GM18502 (cell line): ENCODE results near the gene DIPK1B.

Source experiments
- ATAC-seq: cut with Tn5 transposase; IDR thresholded peaks from one replicate; pipeline ENCODE4 v1.9.1; 2021; ENCODE audit warnings: mild to moderate bottlenecking; ENCODE audit not compliant: unreplicated experiment, poor library complexity

Gene DIPK1B

DNA sequence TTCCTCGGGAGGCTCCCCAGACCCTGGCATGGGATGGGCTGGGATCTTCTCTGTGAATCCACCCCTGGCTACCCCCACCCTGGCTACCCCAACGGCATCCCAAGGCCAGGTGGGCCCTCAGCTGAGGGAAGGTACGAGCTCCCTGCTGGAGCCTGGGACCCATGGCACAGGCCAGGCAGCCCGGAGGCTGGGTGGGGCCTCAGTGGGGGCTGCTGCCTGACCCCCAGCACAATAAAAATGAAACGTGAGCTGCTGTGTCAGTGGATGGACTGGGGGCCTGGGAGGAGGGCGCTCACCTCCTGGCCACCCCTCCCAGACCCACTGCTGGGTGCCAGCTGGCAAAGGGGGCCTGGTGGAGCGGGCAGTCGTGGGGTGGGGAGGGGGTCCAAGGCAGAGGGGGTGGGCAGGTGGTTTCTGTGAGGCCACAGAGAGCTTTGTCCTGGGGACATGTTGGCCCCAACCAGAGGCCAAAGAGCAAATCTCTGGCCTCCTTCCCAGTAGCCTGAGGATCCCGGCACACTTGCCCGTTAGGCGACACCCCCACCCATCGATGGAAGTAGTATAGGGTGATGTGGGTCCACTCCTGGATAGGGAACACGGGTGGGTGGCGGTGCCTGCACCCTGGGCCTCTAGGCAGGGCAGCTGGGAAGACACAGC is 39.8 kb upstream of the DIPK1B start:
- no peak for ATAC-seq

DNA sequence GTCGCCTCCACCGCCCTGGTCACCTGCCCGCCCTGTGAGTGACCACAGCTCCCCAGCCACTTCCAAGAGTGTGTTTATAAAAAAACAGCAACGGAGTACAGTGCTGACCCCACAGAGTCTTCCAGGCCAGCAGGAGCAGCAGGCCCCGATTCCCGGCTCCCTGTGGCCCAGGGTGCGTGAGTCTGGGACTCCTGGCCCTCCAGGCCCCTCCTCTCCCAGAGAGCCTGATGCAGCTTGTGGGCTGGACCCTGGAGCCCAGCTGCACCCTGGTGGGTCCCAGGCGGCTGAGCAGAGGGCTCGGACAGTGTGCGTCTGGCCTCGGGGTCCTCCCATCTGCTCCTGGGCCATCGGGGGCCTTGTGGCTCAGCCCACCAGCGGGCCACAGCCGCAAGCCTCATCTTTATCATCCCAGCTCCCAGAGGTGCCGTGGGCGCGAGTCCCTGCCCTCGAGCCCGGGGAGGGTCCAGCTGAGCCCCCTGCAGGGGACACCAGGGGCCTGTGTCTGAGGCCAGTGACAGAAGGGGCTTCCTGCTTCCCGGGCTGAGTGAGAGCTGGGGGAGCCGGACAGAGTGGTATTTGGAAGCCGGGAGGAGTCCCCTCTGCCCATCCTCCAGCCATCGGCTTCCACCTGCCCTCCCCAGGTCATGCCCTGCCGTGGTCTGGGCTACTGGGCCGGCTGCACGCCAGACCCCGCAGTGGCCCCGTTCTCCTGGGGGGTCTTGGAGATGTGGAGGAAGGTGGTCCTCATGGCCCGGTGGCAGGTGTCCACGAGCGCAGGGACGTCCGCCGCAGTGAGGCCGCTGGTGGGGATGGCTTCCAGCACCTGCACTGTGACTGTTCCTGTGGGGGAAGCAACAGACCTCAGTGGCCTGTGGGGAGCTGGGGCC is 39.0 kb upstream of the DIPK1B start:
- ATAC-seq: no peak

DNA sequence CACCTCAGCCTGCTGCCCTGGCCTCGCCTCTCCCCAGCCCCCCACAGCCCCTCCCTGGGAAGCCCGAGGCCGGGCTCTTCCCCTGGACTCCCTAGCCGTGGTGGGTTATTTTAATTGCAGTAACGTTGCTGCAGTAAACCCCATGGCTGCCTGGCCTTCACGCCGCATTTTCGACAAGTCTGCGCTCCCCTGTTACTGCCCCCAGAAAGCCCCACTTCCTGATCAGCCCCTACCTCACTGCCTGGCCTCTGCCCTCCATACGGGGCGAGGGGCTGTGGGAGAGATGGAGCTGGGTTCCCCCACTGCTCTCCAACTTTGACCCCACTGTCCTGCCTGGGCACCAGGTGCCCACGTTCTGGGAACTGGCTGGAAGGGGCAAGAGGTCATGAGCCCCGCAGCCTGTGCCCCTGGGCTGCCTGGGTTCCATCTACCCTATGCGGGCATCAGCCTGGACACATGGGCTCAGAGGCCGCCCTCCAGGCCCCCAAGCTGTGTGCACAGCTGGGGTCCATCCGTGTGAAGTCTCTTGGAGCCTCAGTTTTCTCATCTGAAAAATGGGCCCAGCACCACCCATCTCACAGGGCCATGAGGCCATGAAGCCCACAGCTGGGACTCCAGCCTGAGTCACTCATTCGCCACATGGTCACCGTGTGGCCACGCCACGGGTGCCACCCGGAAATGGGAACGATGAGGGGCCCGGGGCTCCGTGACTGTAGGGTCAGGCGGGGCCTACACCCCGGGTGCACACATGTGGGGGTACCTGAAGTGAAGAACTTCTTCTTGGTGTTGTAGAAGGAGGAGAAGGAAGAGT is 38.2 kb upstream of the DIPK1B start:
- ATAC-seq: no peak

DNA sequence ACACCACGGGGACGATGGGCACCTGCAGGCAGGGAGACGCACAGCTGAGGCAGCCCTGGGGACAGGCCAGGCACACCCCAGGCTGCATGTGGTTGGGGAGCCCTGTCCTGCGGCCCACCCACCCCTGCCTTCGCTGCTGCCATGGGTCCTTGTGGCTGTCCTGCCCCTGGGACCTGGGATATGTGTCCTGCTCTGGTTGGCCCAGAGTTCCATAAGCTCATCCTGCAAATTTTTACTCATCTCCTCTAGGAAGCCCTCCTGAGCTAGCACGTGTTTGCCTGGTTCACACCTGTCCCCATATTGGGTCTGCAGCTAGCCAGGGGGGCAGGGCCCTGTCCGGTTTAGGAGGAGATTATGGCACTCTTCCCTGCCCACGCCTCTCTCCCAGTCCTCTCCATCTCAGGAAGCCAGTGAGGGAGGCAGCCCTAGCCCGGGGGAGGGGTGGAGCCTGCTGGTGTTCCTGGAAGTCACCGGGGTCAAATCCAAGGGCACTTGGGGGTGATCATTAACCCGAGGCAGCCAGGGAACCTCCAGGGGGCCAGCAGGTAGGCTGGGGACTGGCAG is 37.5 kb upstream of the DIPK1B start:
- ATAC-seq: no peak

DNA sequence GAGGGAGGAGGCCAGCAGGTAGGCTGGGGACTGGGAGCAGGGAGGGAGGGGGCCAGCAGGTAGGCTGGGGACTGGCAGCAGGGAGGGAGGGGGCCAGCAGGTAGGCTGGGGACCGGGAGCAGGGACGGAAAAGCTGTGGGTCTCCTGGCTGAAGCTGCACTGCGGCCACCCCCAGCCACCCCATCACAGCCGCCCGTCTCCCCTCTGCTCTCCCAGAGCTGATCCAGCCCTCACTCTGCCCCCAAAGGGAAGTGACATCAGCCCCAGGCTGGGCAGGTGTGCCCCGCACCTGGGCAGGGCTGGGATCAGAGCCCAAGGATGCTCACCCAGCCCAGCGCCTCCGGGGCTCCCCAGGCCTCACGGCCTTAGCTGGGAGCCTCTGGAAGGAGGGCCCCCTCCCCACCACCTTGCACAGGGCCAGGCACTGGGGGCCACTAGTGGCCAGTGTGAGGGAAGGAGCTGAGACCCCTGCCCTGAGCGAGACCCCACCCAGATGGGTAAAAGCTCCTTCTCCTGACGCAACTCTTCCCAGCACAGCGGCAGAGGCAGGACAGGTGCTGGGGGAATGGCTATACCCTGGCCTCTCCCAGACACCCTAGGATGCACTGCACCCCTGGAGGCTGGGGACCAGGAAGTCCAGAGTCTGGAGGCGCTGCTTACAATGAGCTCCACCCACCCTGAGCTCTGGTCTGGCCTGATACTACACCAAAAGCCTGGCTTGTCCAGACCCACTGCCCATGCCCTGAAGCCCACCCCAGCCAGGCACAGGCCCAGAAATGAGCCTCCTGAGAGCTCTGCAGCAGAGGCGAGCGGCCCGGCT is 36.7 kb upstream of the DIPK1B start:
- no peak for ATAC-seq

DNA sequence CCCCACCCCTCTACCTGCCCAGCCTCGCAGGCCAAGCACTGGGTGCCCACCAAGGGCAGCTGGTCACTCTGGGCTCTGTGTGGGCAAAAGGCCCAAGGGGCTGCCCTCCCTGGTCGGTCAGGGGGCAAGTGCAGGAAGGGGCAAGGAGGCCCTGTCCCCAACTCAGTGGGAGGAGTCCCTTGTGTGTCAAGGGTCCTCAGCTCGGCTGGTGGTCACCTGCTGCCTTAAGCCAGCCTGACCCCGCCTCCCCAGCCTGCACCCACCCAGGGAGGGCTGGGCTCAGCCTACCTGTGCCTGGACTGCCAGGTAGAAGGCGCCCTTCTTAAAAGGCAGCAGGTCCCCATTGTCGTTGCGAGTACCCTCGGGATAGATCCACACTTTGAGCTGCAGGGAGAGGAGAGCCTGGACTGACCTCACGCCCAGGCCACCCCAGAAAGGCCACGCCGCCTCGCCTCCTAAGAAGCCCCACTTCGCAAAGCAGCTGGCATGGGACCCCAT is 36.0 kb upstream of the DIPK1B start:
- no peak for ATAC-seq

DNA sequence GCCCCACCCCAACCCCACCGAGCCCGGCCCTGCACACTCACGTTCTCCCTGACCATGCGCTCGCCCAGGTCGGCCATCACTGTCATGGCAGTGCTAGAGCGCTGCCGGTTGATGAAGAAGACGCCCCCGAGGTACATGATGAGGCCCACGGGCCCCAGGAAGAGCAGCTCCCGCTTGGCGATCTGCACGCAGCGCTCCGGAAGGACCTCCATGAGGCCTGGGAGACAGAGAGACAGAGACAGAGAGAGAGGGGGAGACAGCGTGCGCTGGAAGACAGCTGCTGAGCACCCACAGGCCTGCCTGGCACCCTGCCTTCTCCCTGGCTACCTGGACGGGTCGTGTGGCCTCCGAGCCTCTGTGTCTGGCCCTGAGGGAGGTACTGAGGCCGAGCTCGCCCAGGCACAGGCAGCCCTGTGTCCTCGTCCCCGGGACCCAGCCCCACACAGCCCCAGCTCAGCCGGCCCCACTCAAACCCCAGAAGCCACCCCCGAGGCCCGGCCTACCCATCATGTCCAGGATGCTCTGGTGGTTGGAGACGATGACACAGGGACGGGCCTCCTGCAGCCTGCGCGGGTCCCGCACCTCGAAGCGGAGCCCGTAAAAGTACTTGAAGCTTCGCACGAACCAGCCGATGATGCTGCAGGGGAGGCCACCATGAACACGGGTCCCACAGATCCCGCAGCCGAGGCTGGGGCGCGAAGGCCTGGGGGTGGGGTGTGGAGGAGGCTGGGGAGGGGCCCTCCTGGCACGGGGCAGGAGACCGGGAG is 35.3 kb upstream of the DIPK1B start:
- no peak for ATAC-seq

DNA sequence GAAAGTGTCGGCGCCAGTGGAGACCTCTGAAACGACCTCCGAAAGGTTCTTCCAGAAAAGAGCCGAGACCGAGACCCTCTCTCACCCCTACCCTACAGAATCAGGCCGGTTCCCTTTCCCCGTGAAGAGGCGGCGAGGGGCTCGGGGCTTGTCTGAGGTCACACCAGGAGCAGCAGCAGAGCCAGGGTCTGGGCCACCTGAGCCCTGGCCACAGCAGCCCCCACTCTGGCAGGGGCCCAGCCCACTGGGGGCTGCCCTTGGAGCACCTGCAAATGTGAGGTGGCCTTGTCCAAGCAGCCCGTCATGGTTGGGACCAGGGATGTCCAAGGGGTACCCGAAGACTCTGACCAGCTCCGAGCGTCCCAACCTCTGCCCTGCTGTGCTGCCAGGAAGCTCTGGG is 34.3 kb upstream of the DIPK1B start:
- no peak for ATAC-seq

DNA sequence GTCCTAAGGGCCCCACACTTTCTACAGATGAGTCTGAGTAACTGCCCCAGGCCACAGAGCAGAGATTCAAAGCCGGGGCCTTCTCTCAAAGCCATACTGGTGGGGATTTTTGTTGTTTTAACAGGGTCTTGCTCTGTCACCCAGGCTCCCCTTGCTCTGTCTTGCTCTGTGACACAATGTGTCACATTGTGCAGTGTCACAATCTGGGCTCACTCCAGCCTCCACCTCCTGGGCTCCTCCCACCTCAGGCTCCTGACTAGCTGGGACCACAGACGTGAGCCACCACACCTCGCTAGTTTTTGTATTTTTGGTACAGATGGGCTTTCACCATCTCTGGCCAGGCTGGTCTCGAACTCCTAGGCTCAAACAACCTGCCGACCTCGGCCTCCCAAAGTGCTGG is 33.7 kb upstream of the DIPK1B start:
- no peak for ATAC-seq

DNA sequence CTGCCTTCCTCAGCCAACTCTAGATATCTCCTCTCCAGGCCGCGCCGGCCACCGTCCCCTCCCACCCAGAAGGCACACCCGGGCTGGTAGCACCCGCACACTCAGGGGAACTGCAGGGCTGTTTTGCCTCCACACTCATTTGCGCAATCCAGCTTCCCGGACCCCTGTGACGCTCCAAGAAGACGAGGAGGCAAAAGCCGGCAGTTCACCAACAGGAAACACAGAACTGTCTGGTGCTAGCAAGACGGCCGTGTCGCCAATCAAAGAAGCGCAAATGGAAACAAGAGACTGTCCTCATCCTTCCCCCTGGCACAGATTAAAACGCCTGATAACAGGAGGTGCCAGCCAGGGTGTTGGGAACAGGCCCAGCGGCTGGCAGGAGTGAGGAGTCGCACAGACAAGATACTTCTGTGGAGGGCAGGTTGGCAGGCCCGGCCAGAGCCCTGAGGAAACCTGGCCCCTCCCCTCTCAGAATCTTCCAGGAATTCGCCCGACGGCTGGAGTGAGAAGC is 32.9 kb upstream of the DIPK1B start:
- ATAC-seq: no peak

DNA sequence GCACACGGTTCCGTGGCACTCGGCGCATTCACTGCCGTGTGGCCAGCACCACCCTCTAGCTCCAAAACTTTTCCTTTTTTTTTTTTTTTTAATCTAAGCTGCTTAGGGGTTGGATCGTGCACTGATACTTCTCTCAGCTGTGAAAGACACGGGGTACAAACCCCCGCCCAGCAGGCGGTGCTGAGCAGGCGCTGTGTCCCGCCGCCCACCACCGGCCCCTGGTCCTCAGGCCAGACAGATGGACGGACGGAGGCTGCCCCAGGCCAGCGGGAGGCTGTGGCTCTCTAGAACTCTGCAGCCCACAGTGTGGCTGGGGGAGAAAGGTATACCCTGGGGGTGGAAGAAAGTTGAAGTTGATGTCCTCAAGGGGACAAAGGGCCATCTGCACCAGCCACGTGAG is 31.3 kb upstream of the DIPK1B start:
- no peak for ATAC-seq

DNA sequence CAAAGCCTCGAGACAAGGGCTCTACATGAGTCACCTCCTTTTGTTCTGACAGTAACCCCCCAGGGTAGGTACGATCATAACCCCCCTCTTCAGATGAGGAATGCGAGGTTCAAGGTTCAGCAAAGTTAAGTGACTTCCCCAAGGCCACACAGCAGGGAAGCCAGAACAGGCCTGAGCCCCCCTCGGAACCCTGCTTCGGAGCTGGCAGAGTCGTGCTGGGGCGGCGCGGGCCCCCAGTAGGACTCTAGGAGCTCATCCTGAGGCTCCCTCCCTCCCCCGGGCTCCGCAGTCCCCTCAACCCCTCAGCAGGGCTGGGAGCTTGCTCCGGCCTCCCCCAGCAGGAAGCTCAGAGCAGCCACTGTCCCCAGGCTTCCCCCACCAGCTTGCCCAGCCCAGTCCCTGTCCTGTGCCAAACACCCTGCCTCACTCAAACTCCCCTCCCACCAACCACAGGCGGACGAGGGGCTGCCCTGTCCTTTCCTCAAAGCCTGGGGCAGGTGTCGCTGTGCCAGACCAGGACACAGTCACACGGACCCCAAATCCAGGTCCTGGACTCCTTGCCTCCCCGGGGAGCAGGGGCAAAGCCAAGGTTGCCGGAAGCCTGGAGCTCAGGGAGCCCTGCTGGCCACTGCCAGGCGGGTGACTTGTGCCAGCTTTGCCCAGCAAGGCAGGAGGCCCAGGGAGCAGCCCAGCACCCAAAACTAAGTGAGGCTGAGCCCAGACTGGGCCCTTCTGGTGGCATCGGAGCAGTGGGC is 30.2 kb upstream of the DIPK1B start:
- ATAC-seq: no peak

DNA sequence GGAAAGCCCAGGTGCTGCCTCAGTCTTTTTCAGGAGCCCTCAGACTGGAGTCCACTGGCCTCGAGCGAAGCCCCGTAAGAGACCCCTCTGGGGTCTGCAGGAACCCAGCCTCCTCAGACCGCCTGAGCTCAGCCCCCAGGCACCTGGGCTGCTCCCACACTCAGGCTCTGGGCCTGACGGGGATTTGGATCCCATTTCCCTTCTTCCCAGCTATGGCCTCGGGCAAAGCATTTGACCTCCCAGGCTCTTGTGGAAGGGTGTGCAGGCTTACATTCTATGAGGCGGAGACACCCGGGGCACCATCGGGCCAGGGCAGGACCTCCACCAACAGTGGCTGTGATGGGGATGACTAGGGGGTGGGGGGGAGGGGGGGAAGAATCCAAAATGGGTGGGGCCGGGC is 29.7 kb upstream of the DIPK1B start:
- ATAC-seq: no peak

DNA sequence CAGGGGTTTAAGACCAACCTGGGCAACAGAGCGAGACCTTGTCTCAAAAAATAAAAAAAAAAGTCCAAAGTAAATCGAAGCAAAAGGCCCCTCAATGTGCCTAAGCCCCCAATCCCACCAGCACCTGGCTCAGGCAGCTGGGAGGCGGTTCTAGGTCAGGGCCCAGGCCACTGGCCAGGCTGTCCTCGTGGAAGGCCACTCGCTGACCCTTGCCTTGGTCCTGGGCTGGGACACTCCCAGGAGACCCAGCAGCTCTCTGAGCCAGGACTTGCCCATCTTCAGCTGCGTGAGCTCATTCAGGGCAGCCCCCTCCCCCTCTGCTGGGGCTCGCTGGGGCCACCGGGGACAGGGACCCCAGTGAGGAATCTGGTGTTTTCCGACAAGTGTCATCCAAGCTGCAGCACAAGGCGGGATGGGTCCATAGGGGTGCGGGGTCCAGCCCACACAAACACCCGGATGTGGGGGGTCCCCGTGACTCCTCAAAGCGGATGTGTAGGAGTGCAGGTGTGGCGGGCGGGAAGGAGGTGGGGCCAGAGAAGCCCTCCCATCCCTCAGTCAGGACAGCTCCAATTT is 29.1 kb upstream of the DIPK1B start:
- no peak for ATAC-seq

DNA sequence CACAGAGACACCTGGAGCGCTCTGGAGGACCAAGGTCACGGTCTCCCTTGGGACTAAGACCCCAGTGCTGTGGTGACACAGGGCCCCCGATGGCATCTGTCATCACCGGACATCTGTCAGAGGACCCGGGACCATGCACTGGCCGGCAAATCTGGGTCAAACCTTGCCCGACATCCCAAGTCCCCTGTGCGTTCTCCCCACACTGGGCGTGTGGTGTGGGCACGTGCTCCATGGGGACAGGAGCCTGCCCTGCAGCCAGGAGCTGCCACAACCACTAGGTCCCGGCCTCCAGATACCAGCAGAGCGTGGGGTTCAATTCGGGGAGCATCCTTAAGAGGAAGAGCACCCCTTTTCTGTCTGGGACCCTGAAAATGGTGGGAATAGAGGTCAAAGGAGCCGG is 28.6 kb upstream of the DIPK1B start:
- no peak for ATAC-seq

DNA sequence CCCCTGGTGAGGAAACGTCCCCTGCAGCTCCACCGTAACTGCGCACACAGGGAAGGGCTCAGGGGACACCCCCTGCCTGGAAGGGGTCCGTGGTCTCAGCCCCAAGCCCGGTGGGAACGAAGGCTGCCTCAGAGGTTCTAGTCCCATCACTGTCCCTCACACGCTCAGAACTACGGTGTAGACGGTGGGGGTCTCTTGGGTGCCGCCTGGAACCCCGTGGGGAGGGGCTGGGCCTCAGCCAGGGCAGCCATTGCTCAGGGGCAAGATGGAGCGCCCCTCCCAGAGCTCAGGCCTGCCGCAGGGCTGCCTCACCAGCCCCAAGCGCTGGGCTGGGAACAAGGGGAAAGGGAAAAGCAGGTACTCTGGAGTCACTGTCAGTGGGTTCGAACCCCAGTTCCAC is 28.0 kb upstream of the DIPK1B start:
- ATAC-seq: no peak

DNA sequence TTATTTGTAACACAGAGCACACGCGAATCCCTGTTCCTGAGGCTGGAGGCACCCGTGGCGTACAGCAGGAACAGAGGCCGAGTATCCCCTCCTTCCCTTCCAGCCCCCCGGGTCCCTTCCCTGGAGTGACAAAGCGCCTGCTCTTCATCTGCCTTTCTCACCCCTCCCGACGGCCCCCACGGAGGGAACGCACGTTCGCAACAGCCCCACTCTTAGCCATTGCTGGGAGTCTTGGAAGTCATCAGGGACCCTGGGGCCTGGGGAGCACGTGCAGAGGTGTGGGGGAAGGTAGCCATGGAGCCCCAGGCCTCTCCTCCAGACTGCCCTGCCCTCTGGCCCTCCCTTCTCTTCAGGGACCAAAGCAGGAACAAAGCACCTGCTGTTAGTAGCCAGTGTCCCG is 27.6 kb upstream of the DIPK1B start:
- ATAC-seq: no peak

DNA sequence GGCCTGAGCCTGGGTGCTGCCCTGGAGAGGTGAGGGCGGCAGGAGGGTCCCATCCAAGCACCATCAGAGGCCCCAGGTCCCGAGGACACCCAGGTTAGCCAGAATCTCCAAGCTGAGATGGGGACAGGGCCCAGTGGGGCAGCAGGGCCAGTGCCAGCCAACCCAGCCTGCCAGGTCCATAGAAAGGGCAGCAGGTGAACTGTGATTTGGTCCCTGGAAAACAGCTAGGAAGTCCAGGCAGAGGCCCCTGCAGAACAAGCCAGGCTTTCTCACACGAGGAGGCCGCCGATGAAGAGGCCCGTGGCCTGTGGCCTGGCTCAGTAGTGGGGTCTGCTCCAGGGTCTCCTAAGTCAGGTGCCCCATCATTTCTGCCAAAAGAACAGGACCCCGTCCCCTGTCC is 27.2 kb upstream of the DIPK1B start:
- ATAC-seq: no peak
